Uterus (tissue), 4 donors: ENCODE data around the gene CSNK1E. TPM values are rescaled to one million over a fixed set of nuclear protein-coding genes. Genes with fewer than 3 reads are reported as not detected.
A peak's percentile ranks its signal among the peaks of the same experiment; 100 is the strongest.

ENCODE experiments used
- DNase-seq, 2 donors: peaks; one replicate each; pipeline ENCODE4 v3.0.0-alpha.2; 2019 to 2020
- H3K27ac ChIP-seq, 2 donors: fragments of 200-600 bp; sonication (generic); 1 replicate in 1 of 2; 2 replicates in 1 of 2; pipeline ENCODE4 v1.5.1; 2016 to 2018
- H3K27me3 ChIP-seq, 2 donors: fragments of 200-600 bp; sonication (generic); one replicate each; pipeline ENCODE4 v1.5.1; 2018 to 2019; ENCODE audit warnings: control low read depth in 1 of 2
- H3K36me3 ChIP-seq, 2 donors: fragments of 200-600 bp; sonication (generic); one replicate each; pipeline ENCODE4 v1.5.1; 2019; ENCODE audit warnings: control low read depth in 1 of 2
- H3K4me1 ChIP-seq, 2 donors: fragments of 200-600 bp; sonication (generic); one replicate each; pipeline ENCODE4 v1.5.1; 2018 to 2019; ENCODE audit warnings: control low read depth in 1 of 2
- H3K4me3 ChIP-seq, 2 donors: fragments of 200-600 bp; sonication (generic); 1 replicate in 1 of 2; 2 replicates in 1 of 2; pipeline ENCODE4 v1.5.1; 2018 to 2019; ENCODE audit warnings: mild to moderate bottlenecking in 1 of 2
- H3K9me3 ChIP-seq, 2 donors: fragments of 200-600 bp; sonication (generic); one replicate each; pipeline ENCODE4 v1.5.1; 2019; ENCODE audit warnings: control low read depth in 1 of 2
- POLR2A ChIP-seq, 2 donors: fragments of 450-650 bp; IDR thresholded peaks; one replicate each; pipeline ENCODE4 v1.6.1; 2016; ENCODE audit warnings: antibody characterized with exemption in 2 of 2, mild to moderate bottlenecking in 1 of 2, moderate library complexity in 1 of 2
- intact Hi-C: fragments of 100-400 bp; cut with DNase I; formaldehyde crosslinking; loops from one replicate; pipeline ENCODE4 v1.15.1; 2023; ENCODE audit warnings: low total_unique reads
- total RNA-seq, 4 donors: library from RNA; depleted of rRNA in 3 of 4; stranded (reverse); fragments of >200 nt in 3 of 4; gene quantifications; one replicate each; pipeline versions ENCODE4 v1.1.0 to v1.2.4, GENCODE V29; 2014 to 2023
- TF ChIP-seq, protein P1 (sequence below), 4 experiments: fragments of 200-600 bp in 2 of 4; fragments of 450-650 bp in 2 of 4; sonication (generic) in 2 of 4; IDR thresholded peaks; one replicate each; pipeline ENCODE4 v1.5.1; 2016 to 2019; ENCODE audit warnings: antibody characterized with exemption in 4 of 4, mild to moderate bottlenecking in 2 of 4, moderate library complexity in 1 of 4
- donor health status: DM: yes; HTN: yes; CAD: no.

CSNK1E gene
- total RNA-seq, 4 donors from 2014 or later, result 22.1 to 171 (median 100) TPM

DNA sequence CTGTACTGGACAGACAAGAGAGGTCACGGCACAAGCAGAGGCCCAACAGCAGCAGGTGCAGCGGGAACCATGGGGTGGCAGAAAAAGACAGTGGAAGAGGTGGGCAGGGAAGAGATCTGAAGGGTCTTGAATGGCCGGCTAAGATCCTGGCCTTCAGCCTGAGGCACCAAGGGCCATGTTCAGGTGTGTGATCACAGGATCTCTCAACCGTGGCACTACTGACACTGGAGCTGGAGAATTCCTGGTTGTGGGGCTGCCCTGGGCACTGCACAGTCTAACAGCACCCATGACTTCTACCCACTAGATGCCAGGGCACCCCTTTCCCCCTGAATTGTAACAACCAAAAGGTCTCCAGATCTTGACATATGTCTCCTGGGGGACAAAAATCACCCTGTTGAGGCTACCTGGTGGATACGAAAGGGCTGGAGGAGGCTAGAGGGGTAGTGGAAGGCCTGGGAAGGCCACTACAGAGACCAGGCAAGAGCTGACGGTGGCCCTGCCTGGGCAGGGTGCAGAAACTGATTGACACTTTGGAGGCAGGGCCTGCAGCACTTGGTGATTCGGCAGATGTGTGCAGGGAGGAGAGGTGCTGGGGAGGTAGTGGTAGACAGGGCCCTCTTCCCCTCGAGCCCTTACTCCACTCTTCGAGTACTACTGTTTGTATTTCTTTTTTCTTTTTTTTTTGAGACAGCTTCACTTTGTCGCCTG, 8.3 kb downstream of the CSNK1E start:
- no peaks in the 10 kb centered on the region for H3K9me3 ChIP-seq
- no peaks in the 10 kb centered on the region for H3K36me3 ChIP-seq
- peak overlapping the region; percentile 26 to 98 for H3K27ac ChIP-seq
- intact Hi-C loops, result no loop called here
- no peak for DNase-seq
- TF ChIP-seq POLR2A (IDR thresholded peaks at IDR 0.05), result no peak
- TF ChIP-seq, protein P1, sequence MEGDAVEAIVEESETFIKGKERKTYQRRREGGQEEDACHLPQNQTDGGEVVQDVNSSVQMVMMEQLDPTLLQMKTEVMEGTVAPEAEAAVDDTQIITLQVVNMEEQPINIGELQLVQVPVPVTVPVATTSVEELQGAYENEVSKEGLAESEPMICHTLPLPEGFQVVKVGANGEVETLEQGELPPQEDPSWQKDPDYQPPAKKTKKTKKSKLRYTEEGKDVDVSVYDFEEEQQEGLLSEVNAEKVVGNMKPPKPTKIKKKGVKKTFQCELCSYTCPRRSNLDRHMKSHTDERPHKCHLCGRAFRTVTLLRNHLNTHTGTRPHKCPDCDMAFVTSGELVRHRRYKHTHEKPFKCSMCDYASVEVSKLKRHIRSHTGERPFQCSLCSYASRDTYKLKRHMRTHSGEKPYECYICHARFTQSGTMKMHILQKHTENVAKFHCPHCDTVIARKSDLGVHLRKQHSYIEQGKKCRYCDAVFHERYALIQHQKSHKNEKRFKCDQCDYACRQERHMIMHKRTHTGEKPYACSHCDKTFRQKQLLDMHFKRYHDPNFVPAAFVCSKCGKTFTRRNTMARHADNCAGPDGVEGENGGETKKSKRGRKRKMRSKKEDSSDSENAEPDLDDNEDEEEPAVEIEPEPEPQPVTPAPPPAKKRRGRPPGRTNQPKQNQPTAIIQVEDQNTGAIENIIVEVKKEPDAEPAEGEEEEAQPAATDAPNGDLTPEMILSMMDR (IDR thresholded peaks at IDR 0.05), result no peak
- no peaks in the 10 kb centered on the region for H3K27me3 ChIP-seq
- H3K4me3 ChIP-seq, result no peak overlapping the region
- peaks cover 16 to 36% of the 10 kb centered on the region in 2 donors for H3K4me1 ChIP-seq

DNA sequence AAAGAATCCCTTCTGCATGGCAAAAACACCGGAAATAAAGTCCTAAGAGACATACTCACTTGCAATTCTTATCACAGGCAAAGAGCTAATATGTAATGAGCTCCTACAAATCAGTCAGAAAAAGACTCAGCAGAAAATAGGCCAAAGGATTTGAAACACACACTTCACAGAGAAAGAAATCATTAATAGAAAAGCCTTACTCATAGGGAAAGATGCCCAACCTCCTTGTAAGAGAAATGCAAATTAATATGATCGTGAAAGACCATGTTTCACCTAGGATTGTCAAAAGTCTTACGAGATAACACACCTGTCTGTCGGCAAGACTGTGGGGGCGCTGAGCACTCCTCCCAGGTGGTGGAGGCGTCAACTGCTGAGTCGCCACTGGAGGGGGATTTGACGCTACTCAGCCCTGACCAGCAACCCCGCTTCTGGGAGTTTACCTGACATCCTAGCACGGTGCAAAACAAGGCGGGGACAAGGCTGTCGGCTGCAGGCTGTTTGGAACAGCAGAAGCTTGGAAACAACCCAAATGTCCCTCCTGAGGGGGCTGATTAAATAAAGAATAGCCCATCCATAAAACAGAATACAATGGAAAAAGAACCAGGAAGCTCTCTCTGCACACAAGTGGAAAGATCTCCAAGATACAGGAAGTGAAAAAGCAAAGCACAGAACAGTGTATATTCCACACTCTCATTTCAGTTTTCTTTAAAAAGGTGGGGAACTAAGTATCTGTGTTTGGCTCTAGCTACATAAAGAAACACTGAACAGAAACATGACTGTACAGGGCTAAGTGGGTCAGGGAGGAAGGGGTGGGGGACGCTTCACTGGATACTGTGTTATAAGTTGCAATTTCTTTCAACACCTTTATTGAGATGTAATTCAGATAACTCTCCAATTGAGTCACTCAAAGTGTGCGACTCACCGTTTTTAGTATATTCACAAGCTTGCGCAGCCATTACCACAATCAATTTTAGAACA, 11.5 kb downstream of the CSNK1E start:
- Histone ChIP-seq H3K4me1 (peaks cover 21 to 37% of the 10 kb centered on the region in 2 donors), H3K4me3 (no peak overlapping the region), H3K36me3 (no peaks in the 10 kb centered on the region), H3K27me3 (no peaks in the 10 kb centered on the region), H3K9me3 (no peaks in the 10 kb centered on the region), H3K27ac (peak overlapping the region; percentile 70 to 72)
- no peak for TF ChIP-seq POLR2A (IDR thresholded peaks at IDR 0.05)
- TF ChIP-seq, protein P1 (IDR thresholded peaks at IDR 0.05), result peak in 1 of 4 experiments; percentile 20
- DNase-seq, result no peak
- intact Hi-C loops, result no loop called here

DNA sequence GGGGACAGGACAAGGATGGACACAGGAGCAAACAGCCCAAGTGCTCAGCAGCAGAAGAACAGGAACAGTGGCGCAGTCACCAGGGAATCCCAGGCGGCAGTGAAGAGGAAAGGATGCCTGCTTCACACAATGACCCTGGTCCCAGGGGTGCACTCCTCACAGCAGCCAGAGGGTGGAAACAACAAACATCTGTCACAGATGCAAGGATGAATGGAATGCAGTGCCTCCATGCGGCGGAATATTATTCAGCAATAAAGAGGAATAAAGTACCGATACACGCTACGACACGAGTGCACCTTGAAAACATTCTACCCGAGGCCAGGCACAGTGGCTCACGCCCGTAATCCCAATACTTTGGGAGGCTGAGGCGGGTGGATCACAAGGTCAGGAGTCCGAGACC, 12.7 kb downstream of the CSNK1E start:
- intact Hi-C loops, result no loop called here
- Histone ChIP-seq H3K27ac (peak overlapping the region; percentile 67 to 70), H3K4me3 (no peak overlapping the region), H3K4me1 (peaks cover 19 to 26% of the 10 kb centered on the region in 2 donors), H3K27me3 (no peaks in the 10 kb centered on the region), H3K36me3 (no peaks in the 10 kb centered on the region), H3K9me3 (no peaks in the 10 kb centered on the region)
- no peak for TF ChIP-seq POLR2A (IDR thresholded peaks at IDR 0.05)
- TF ChIP-seq, protein P1 (IDR thresholded peaks at IDR 0.05), result peak in 2 of 4 experiments; percentile 25 to 26
- no peak for DNase-seq

DNA sequence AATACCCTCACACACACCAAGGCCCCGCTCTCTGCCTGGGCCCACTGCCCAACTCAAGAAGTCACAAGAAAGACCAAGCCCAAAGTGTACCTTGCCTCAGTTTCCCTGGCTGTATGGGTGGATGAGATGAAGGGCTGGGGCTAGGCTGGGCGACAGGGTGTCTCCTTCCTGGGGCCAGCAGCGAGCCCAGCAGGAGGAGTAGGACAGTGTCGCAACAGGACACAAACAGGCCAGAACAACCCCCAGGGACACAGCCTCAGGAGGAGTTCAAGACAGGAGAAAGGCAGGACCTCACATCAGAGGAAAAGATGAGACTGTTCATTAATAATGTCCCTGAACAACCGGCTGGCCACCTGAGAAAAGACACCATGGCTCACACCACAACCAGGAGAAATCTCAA, 13.3 kb downstream of the CSNK1E start:
- peak overlapping the region; percentile 67 to 70 for H3K27ac ChIP-seq
- intact Hi-C loops, result no loop called here
- no peaks in the 10 kb centered on the region for H3K36me3 ChIP-seq
- TF ChIP-seq, protein P1 (IDR thresholded peaks at IDR 0.05), result no peak
- TF ChIP-seq POLR2A (IDR thresholded peaks at IDR 0.05), result no peak
- peaks cover 16 to 22% of the 10 kb centered on the region in 2 donors for H3K4me1 ChIP-seq
- H3K4me3 ChIP-seq, result no peak overlapping the region
- no peaks in the 10 kb centered on the region for H3K9me3 ChIP-seq
- DNase-seq, result no peak
- H3K27me3 ChIP-seq, result no peaks in the 10 kb centered on the region
